ENCODE data around the gene ELAVL4. TPM values are rescaled to one million over a fixed set of nuclear protein-coding genes. Genes with fewer than 3 reads are reported as not detected.

Gene ELAVL4
- total and polyA plus RNA-seq, 2 of the 8 experiments (the other 6 are each of a cell fraction or from before 2014, with no cell fraction given) = 0.21 to 0.89 TPM

GRCh38 chr1:50172299-50172698, 63.6 kb downstream of the ELAVL4 start:
- H3K4me2 ChIP-seq (ENCODE audit: insufficient read depth in 1 of 2, low read depth in 2 of 2, low read length in 2 of 2) = no peak overlapping the region
- no peaks in the 10 kb centered on the region for H3K79me2 ChIP-seq (ENCODE audit: control insufficient read depth in 1 of 2, insufficient read depth in 2 of 2, low read length in 2 of 2)
- H3K36me3 ChIP-seq (ENCODE audit: control insufficient read depth in 2 of 4, insufficient read depth in 4 of 4, low read length in 3 of 4) = no peaks in the 10 kb centered on the region
- DNase-seq (ENCODE audit: low read depth in 1 of 2, low spot score in 2 of 2) (no peak), FAIRE-seq (no peak)
- no peak overlapping the region for H4K8ac ChIP-seq (ENCODE audit: extremely low read depth, insufficient read depth, low read length)
- no peak overlapping the region for H3K27ac ChIP-seq (ENCODE audit: low read depth, low read length)
- H3K56ac ChIP-seq (replicated peaks; ENCODE audit: insufficient read length, low read depth, low read length) = no peak overlapping the region
- H4K91ac ChIP-seq (replicated peaks; ENCODE audit: insufficient read length, low read length) = no peak overlapping the region
- no peak overlapping the region for H4K5ac ChIP-seq (ENCODE audit: insufficient read length, low read depth, low read length)
- no peaks in the 10 kb centered on the region for H3K9me3 ChIP-seq (ENCODE audit: insufficient read depth in 2 of 2, low read depth in 1 of 2, low read length in 1 of 2)
- 95% methylated on average over 1 of the region's 1 CpG; no CpG with 5 or more reads in 1 of the 2 experiments for WGBS, 2 experiments (ENCODE audit: extremely low coverage in 1 of 2, insufficient coverage in 1 of 2, insufficient read length in 1 of 2, insufficient replicate concordance in 2 of 2, low coverage in 1 of 2, low lambda C conversion rate in 2 of 2, missing lambda C conversion rate in 1 of 2)
- no peak overlapping the region for H2AK5ac ChIP-seq (ENCODE audit: low read depth, low read length)
- no peaks in the 10 kb centered on the region for H3K27me3 ChIP-seq (replicated peaks in 1 of 4; ENCODE audit: control insufficient read depth in 3 of 4, extremely low read depth in 1 of 4, insufficient read depth in 3 of 4, low read length in 3 of 4)
- no peaks in the 10 kb centered on the region for H3K4me1 ChIP-seq (replicated peaks in 1 of 4; ENCODE audit: control insufficient read depth in 3 of 4, insufficient read depth in 4 of 4, low read length in 3 of 4)
- no peak overlapping the region for H3K9ac ChIP-seq (replicated peaks in 1 of 4; ENCODE audit: extremely low read depth in 1 of 4, low read depth in 3 of 4, low read length in 3 of 4)
- H3K23ac ChIP-seq (ENCODE audit: insufficient read length) = no peak overlapping the region
- no peak overlapping the region for H2BK12ac ChIP-seq (ENCODE audit: low read depth, low read length)
- no peak overlapping the region for H3K14ac ChIP-seq (ENCODE audit: insufficient read length)
- ChIA-PET POLR2A (ENCODE audit: partially characterized antibody) (no interaction called here), CTCF (ENCODE audit: partially characterized antibody) (interaction anchor here (1.1 kb wide), 1 partner anchor 13 kb away, joined by 4 read pairs; no protein-coding TSS in a partner anchor)
- no peaks in the 10 kb centered on the region for H3K79me1 ChIP-seq (ENCODE audit: low read depth, low read length)
- no peak overlapping the region for H3K4me3 ChIP-seq (ENCODE audit: extremely low read depth in 1 of 4, insufficient read depth in 2 of 4, low read depth in 3 of 4, low read length in 4 of 4)
- no peak overlapping the region for H2AFZ ChIP-seq (ENCODE audit: low read length)
- H4K20me1 ChIP-seq (replicated peaks in 1 of 2; ENCODE audit: control insufficient read depth in 1 of 2, insufficient read depth in 2 of 2, low read length in 2 of 2) = no peaks in the 10 kb centered on the region
- no peaks in the 10 kb centered on the region; the same call in 1 of the 2 replicates for H3K23me2 ChIP-seq (ENCODE audit: low read depth, low read length)
- no peak overlapping the region for H2BK120ac ChIP-seq (replicated peaks; ENCODE audit: low read depth, low read length)
- H3K18ac ChIP-seq (ENCODE audit: extremely low read depth, low read length) = no peak overlapping the region
- no peak overlapping the region for H3K4ac ChIP-seq (replicated peaks; ENCODE audit: insufficient read length, low read depth, low read length)
- H2BK20ac ChIP-seq (ENCODE audit: low read length) = no peak overlapping the region
- H2BK15ac ChIP-seq (ENCODE audit: low read length) = no peak overlapping the region
- no peak overlapping the region for H2BK5ac ChIP-seq (ENCODE audit: low read depth, low read length)
- TF ChIP-seq CBX5 (IDR thresholded peaks at IDR 0.05; ENCODE audit: low read depth, low read length) (no peak), CBX8 (IDR thresholded peaks at IDR 0.05; ENCODE audit: borderline replicate concordance, low read depth, low read length) (no peak), USF2 (IDR thresholded peaks at IDR 0.05; ENCODE audit: low read length) (no peak), SIRT6 (IDR thresholded peaks at IDR 0.05; ENCODE audit: low read length) (no peak), JUND (IDR thresholded peaks at IDR 0.05; ENCODE audit: low read length) (no peak), EZH2 (IDR thresholded peaks at IDR 0.05; ENCODE audit: low read depth, low read length, severe bottlenecking) (no peak), CHD1 (IDR thresholded peaks at IDR 0.05; ENCODE audit: low read depth, low read length) (no peak), TBP (IDR thresholded peaks at IDR 0.05; ENCODE audit: low read depth, low read length) (no peak), POLR2AphosphoS5 (IDR thresholded peaks at IDR 0.05; ENCODE audit: low read depth, low read length) (no peak), PHF8 (conservative IDR thresholded peaks at IDR 0.05; ENCODE audit: low read depth, low read length) (no peak), NANOG (IDR thresholded peaks at IDR 0.05; ENCODE audit: insufficient read depth, low read depth, low read length, poor library complexity, severe bottlenecking) (no peak), BRCA1 (IDR thresholded peaks at IDR 0.05; ENCODE audit: low read depth, low read length) (no peak), CTBP2 (IDR thresholded peaks at IDR 0.05; ENCODE audit: borderline replicate concordance, insufficient read depth, insufficient read length, low read length) (no peak)
